Suprapubic skin (tissue), 3 donors: Measurements from ENCODE around the gene GALNT15.

Source experiments
- POLR2A ChIP-seq, 2 donors: fragments of 450-650 bp; IDR thresholded peaks; one replicate each; pipeline ENCODE4 v1.6.1; 2017; ENCODE audit warnings: antibody characterized with exemption in 2 of 2, mild to moderate bottlenecking in 2 of 2, moderate library complexity in 2 of 2
- TF ChIP-seq, protein P1 (sequence below), 2 donors: fragments of 200-600 bp in 1 of 2; fragments of 450-650 bp in 1 of 2; sonication (generic) in 1 of 2; IDR thresholded peaks; one replicate each; pipeline ENCODE4 v1.5.1; 2016 to 2019; ENCODE audit warnings: antibody characterized with exemption in 2 of 2, mild to moderate bottlenecking in 1 of 2, moderate library complexity in 1 of 2

DNA sequence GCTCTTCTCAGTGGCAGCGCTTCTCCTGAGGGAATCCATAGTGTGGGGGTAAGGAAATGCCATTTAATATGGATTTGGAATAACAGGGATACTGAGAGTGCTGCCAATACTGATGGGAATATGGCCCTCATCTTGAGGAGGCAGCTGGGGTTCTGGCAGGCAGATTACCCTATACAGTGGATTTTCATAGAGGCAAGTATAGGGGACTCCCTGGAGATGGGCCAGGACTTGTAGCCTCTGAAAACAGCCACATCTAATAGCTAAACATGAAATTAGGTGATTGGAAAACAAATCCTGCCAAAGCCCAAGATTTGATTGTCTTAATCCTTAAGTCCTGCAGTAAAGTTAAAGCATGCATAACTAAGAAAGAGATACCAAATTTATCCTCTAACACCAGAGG lies 59.3 kb downstream of the GALNT15 start:
- TF ChIP-seq, protein P1, sequence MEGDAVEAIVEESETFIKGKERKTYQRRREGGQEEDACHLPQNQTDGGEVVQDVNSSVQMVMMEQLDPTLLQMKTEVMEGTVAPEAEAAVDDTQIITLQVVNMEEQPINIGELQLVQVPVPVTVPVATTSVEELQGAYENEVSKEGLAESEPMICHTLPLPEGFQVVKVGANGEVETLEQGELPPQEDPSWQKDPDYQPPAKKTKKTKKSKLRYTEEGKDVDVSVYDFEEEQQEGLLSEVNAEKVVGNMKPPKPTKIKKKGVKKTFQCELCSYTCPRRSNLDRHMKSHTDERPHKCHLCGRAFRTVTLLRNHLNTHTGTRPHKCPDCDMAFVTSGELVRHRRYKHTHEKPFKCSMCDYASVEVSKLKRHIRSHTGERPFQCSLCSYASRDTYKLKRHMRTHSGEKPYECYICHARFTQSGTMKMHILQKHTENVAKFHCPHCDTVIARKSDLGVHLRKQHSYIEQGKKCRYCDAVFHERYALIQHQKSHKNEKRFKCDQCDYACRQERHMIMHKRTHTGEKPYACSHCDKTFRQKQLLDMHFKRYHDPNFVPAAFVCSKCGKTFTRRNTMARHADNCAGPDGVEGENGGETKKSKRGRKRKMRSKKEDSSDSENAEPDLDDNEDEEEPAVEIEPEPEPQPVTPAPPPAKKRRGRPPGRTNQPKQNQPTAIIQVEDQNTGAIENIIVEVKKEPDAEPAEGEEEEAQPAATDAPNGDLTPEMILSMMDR (IDR thresholded peaks at IDR 0.05), result no peak
- no peak for TF ChIP-seq POLR2A (IDR thresholded peaks at IDR 0.05)
